ENCODE data around the gene FCN1. TPM values are rescaled to one million over a fixed set of nuclear protein-coding genes. Genes with fewer than 3 reads are reported as not detected.
A peak's percentile ranks its signal among the peaks of the same experiment; 100 is the strongest.

Gene FCN1
- polyA plus RNA-seq, 3 donors = 2,884 to 7,680 (median 6,268) TPM

DNA sequence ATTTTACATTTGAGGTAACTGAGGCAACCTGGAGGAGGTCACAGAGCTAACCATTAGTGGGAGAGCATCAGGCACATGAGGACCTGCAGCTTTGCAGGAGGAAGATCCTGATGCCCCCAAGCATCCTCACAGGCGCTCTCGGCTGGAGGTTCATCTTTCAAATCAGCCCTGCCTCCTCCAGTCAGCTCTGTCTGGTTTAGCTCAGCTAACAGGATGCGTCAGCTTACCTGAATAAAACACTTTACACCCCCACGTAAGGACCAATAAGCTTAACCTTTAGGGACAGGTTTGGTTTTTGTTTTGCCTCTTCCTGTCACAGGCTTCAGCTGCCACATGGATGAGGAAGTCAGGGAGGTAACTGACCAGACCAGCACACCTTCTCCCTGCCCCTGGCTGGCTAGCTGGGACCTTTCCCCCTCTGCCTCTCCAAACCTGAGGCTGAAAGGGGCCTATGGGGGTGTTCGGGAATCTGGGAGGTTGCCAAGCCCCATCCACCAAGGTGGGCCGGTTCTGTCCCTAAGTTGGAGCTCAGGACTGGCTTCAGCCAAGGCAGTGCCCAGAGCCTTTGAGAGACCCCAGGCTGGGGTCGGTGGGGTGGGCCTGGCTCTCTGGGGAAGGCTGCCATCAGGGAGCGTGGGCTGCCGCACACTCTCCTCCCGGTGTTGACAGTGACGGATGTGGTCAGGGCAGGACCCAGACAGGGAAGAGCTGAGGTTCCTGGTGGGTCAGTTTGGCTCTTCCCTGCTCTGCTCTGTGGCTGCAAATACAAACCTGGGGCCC is 20.0 kb upstream of the FCN1 start:
- Histone ChIP-seq H3K9me3 (replicated peaks in 1 of 2; ENCODE audit: control insufficient read depth in 1 of 2, insufficient read depth in 1 of 2, low read length in 2 of 2) (no peaks in the 10 kb centered on the region), H2AFZ (ENCODE audit: insufficient read depth, low read depth, low read length, poor library complexity, severe bottlenecking) (no peak overlapping the region), H3K27me3 (ENCODE audit: control insufficient read depth in 2 of 2, insufficient read depth in 2 of 2, low read length in 2 of 2) (no peaks in the 10 kb centered on the region), H3K36me3 (replicated peaks in 1 of 2; ENCODE audit: control insufficient read depth in 1 of 2, insufficient read depth in 2 of 2, low read length in 2 of 2) (no peaks in the 10 kb centered on the region), H3K4me1 (ENCODE audit: control insufficient read depth in 1 of 2, insufficient read depth in 2 of 2, low read length in 2 of 2) (peaks cover 82 to 92% of the 10 kb centered on the region in 2 donors), H3K4me3 (replicated peaks in 1 of 3; ENCODE audit: low read depth in 2 of 3, low read length in 3 of 3) (peak overlapping the region in 1 of 3 experiments; percentile 59), H3K79me2 (ENCODE audit: insufficient read depth, low read length) (peaks cover 7% of the 10 kb centered on the region), H3K27ac (ENCODE audit: low read depth in 1 of 2, low read length in 2 of 2) (peak overlapping the region; percentile 90 to 92), H3K4me2 (replicated peaks; ENCODE audit: extremely low read depth, low read length, poor library complexity, severe bottlenecking) (peak overlapping the region; percentile 51), H4K20me1 (ENCODE audit: insufficient read depth, low read length) (no peaks in the 10 kb centered on the region), H3K9ac (ENCODE audit: insufficient read depth, low read length, poor library complexity, severe bottlenecking) (peak overlapping the region; percentile 42)
- no peak for TF ChIP-seq CTCF (IDR thresholded peaks at IDR 0.05)
- Mint-ChIP-seq H3K27me3 (ENCODE audit: low read depth in 3 of 3) (peaks cover 15 to 27% (median 21%) of the 10 kb centered on the region in 3 donors), H3K4me1 (peaks cover 88% of the 10 kb centered on the region), H3K4me3 (peak overlapping the region in 1 of 2 donors; percentile 73), H3K9me3 (peaks cover 0 to 14% (median 2%) of the 10 kb centered on the region in 7 donors), H3K36me3 (peaks cover 17 to 18% of the 10 kb centered on the region in 2 donors), H3K27ac (peak overlapping the region; percentile 90 to 98 (median 96))
- intact Hi-C loops (cut with micrococcal nuclease) = loop anchor here (2.0 to 10.0 kb wide), 3 partner anchors 15 to 883 kb away; no protein-coding TSS in a partner anchor
- DNase-seq = peak in 2 of 3 donors; percentile 19 to 32
- whole genome bisulfite sequencing (ENCODE audit: insufficient coverage) = 81% methylated on average over 9 of the region's 11 CpGs

GRCh38 chr9:134937164-134937555 is 19.4 kb upstream of the FCN1 start:
- H3K27me3 ChIP-seq (ENCODE audit: control insufficient read depth in 2 of 2, insufficient read depth in 2 of 2, low read length in 2 of 2) = no peaks in the 10 kb centered on the region
- Mint-ChIP-seq H3K4me1 (peaks cover 90% of the 10 kb centered on the region), H3K9me3 (peaks cover 0 to 14% (median 3%) of the 10 kb centered on the region in 7 donors), H3K36me3 (peaks cover 18 to 21% of the 10 kb centered on the region in 2 donors), H3K27me3 (ENCODE audit: low read depth in 3 of 3) (peaks cover 12 to 23% (median 15%) of the 10 kb centered on the region in 3 donors), H3K4me3 (peak overlapping the region in 1 of 2 donors; percentile 73), H3K27ac (peak overlapping the region; percentile 90 to 98 (median 96))
- H3K4me1 ChIP-seq (ENCODE audit: control insufficient read depth in 1 of 2, insufficient read depth in 2 of 2, low read length in 2 of 2) = peaks cover 86 to 94% of the 10 kb centered on the region in 2 donors
- peak overlapping the region; percentile 42 for H3K9ac ChIP-seq (ENCODE audit: insufficient read depth, low read length, poor library complexity, severe bottlenecking)
- H3K36me3 ChIP-seq (replicated peaks in 1 of 2; ENCODE audit: control insufficient read depth in 1 of 2, insufficient read depth in 2 of 2, low read length in 2 of 2) = no peaks in the 10 kb centered on the region
- no peaks in the 10 kb centered on the region for H4K20me1 ChIP-seq (ENCODE audit: insufficient read depth, low read length)
- no peak for TF ChIP-seq CTCF (IDR thresholded peaks at IDR 0.05)
- no peak for DNase-seq
- WGBS (ENCODE audit: insufficient coverage) = 83% methylated on average over 6 of the region's 9 CpGs
- intact Hi-C loops (cut with micrococcal nuclease) = loop anchor here (2.0 to 10.0 kb wide), 3 partner anchors 14 to 882 kb away; no protein-coding TSS in a partner anchor
- no peaks in the 10 kb centered on the region for H3K9me3 ChIP-seq (replicated peaks in 1 of 2; ENCODE audit: control insufficient read depth in 1 of 2, insufficient read depth in 1 of 2, low read length in 2 of 2)
- H3K4me3 ChIP-seq (replicated peaks in 1 of 3; ENCODE audit: low read depth in 2 of 3, low read length in 3 of 3) = peak overlapping the region in 1 of 3 experiments; percentile 59
- peak overlapping the region; percentile 51 for H3K4me2 ChIP-seq (replicated peaks; ENCODE audit: extremely low read depth, low read length, poor library complexity, severe bottlenecking)
- peak overlapping the region; percentile 90 to 92 for H3K27ac ChIP-seq (ENCODE audit: low read depth in 1 of 2, low read length in 2 of 2)
- H2AFZ ChIP-seq (ENCODE audit: insufficient read depth, low read depth, low read length, poor library complexity, severe bottlenecking) = no peak overlapping the region
- peaks cover 7% of the 10 kb centered on the region for H3K79me2 ChIP-seq (ENCODE audit: insufficient read depth, low read length)

Measured in CD14-positive monocyte (primary cell).